Measurements from ENCODE around the gene C5orf58.

DNA sequence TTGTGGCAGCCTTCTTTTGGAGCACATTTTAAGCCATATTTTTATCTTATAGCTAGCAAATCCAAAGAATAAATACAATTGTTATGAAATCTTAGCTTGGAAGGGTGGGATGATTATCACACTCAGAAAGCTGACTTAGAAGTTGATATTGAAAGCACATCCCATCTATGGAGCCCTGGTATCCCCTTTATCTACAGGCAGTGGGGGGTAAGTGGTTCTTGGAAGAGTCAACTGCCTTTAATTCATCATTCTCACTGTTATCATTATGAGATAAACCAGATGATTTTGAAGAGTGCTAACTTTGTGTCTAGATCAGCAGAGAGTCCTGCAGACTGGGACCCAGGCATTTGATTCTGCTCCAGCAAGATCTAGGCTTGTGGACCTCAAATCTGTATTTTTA is 61.8 kb downstream of the C5orf58 start:
- TF ChIP-seq, protein P1, sequence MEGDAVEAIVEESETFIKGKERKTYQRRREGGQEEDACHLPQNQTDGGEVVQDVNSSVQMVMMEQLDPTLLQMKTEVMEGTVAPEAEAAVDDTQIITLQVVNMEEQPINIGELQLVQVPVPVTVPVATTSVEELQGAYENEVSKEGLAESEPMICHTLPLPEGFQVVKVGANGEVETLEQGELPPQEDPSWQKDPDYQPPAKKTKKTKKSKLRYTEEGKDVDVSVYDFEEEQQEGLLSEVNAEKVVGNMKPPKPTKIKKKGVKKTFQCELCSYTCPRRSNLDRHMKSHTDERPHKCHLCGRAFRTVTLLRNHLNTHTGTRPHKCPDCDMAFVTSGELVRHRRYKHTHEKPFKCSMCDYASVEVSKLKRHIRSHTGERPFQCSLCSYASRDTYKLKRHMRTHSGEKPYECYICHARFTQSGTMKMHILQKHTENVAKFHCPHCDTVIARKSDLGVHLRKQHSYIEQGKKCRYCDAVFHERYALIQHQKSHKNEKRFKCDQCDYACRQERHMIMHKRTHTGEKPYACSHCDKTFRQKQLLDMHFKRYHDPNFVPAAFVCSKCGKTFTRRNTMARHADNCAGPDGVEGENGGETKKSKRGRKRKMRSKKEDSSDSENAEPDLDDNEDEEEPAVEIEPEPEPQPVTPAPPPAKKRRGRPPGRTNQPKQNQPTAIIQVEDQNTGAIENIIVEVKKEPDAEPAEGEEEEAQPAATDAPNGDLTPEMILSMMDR (IDR thresholded peaks at IDR 0.05), result no peak
- no peak for TF ChIP-seq POLR2A (IDR thresholded peaks at IDR 0.05)

All from heart left ventricle (tissue), 13 donors.